Subcutaneous adipose tissue (tissue), 4 donors: ENCODE results near the gene MINDY3. TPM values are rescaled to one million over a fixed set of nuclear protein-coding genes. Genes with fewer than 3 reads are reported as not detected.

Source experiments
- CTCF ChIP-seq: fragments of 450-650 bp; IDR thresholded peaks from one replicate; pipeline ENCODE4 v1.5.1; 2016; ENCODE audit warnings: low read depth, mild to moderate bottlenecking, control low read depth, antibody characterized with exemption, moderate library complexity
- total RNA-seq, 4 donors: library from RNA; depleted of rRNA; stranded (reverse); fragments of >200 nt; gene quantifications; one replicate each; pipeline ENCODE4 v1.1.0, GENCODE V29; 2016

The MINDY3 gene
- total RNA-seq, 4 donors from 2014 or later: 27.9 to 40.4 (median 34.8) TPM

GRCh38 chr10:15764892-15765454, 95.3 kb downstream of the MINDY3 start:
- no peak for TF ChIP-seq CTCF

- TF ChIP-seq CTCF: no peak
These were observed 97.3 kb downstream of the MINDY3 start for GRCh38 chr10:15763006-15763405.

- no peak for TF ChIP-seq CTCF
These were observed 99.6 kb downstream of the MINDY3 start for GRCh38 chr10:15760681-15761080.

GRCh38 chr10:15759265-15759664, 101.0 kb downstream of the MINDY3 start:
- TF ChIP-seq CTCF: no peak

DNA sequence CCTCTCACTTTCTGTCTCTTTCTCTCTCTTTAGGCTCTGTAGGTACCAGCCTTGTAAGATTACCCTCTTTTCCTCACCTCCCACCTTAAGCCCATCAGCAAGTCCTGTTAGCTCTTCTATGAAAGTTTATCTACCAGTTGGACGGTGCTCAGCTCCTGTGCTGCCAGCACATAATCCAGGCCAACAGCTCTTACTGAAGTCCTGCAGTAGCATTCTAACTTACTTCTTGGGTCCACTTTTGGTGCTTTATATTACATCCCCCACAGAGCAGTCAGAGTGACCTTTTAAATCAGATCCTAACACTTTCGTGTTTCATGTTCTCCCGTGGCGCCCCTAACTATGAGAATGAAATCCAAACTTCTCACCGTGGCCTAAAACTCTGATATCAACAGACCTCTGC, 101.7 kb downstream of the MINDY3 start:
- TF ChIP-seq CTCF: no peak

GRCh38 chr10:15754937-15755336, 105.4 kb downstream of the MINDY3 start:
- no peak for TF ChIP-seq CTCF

DNA sequence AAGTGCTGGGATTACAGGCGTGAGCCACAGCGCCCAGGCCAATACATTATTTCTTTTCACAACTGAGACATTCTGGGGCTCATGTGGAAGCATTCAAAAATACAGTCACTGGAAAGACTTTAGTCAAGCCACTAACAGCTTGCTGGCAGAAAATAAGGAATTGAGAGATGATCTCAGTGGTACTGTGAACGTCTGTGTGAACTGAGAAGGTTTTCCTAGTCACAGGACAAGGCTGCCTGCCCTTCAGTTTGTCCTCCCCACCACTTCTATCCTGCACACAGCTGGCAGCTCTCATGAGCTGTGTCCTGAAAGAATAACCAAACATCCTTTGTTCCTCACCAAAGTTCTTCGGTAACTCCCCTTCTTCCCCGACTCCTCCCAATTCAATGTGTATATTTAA, 109.3 kb downstream of the MINDY3 start:
- TF ChIP-seq CTCF: no peak

DNA sequence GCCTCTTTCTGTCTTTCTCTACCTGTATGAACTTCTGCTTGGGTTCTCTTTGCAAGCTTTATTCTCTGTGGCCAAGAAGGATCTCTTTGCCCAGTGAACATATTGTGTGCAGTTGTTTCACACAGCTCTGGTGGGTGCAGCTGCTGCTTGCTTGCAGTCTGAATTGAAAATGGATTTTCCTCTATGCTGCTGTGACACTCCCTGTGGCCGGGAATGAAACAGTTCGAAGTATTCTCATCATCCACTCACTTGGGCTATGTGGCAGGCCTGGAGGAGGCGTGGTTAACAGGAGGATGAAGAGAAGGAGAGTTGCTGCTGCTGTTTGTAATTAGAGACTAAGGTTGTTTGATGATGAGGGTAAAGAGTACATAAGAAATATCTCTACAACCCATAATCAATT, 112.2 kb downstream of the MINDY3 start:
- no peak for TF ChIP-seq CTCF
